ENCODE measurements around the gene DNAJC7.
"Not testable (repeated sequence)": the region's sequence is repeated elsewhere in the genome, so short reads cannot be mapped to it uniquely, and the experiment has no call there.

DNAJC7 gene

GRCh38 chr17:41948762-41949460 is 68.3 kb downstream of the DNAJC7 start:
- no peak for DNase-seq

GRCh38 chr17:41944943-41945342 is 72.3 kb downstream of the DNAJC7 start:
- DNase-seq = no peak

- DNase-seq = no peak
These were observed 73.7 kb downstream of the DNAJC7 start for GRCh38 chr17:41943492-41943891.

GRCh38 chr17:41942626-41943373 is 74.4 kb downstream of the DNAJC7 start:
- DNase-seq = no peak

GRCh38 chr17:41941168-41941567 is 76.1 kb downstream of the DNAJC7 start:
- no peak for DNase-seq

GRCh38 chr17:41939693-41940090 is 77.5 kb downstream of the DNAJC7 start:
- no peak for DNase-seq

- no peak for DNase-seq
These were observed 78.1 kb downstream of the DNAJC7 start for GRCh38 chr17:41939044-41939692.

- no peak for DNase-seq
These were observed 79.0 kb downstream of the DNAJC7 start for GRCh38 chr17:41937970-41938954.

- DNase-seq = no peak
These were observed 81.6 kb downstream of the DNAJC7 start for GRCh38 chr17:41935641-41936040.

- DNase-seq = no peak
These were observed 84.3 kb downstream of the DNAJC7 start for GRCh38 chr17:41932816-41933389.

GRCh38 chr17:41931715-41932114 is 85.5 kb downstream of the DNAJC7 start:
- not testable (repeated sequence) for DNase-seq

- not testable (repeated sequence) for DNase-seq
These were observed 86.4 kb downstream of the DNAJC7 start for GRCh38 chr17:41930833-41931156.

- peak; percentile 96 for DNase-seq
These were observed 87.0 kb downstream of the DNAJC7 start, which contains the start of gene ODAD4 for GRCh38 chr17:41930009-41930832. TSS of gene ODAD4 (plus strand) at chr17:41930617. CDS start at chr17:41930724, 107 bp downstream.

- no peak for DNase-seq
These were observed 88.5 kb downstream of the DNAJC7 start for GRCh38 chr17:41928693-41929251.
